Measurements from ENCODE around the gene SHF.

The SHF gene

GRCh38 chr15:45183511-45183910, 4.3 kb downstream of the SHF start:
- no peaks in the 10 kb centered on the region for H3K36me3 ChIP-seq (ENCODE audit: control insufficient read depth in 5 of 5, insufficient read depth in 5 of 5, low read length in 5 of 5)
- no peak overlapping the region for H3K27ac ChIP-seq (ENCODE audit: low read depth, low read length)
- peaks cover 0 to 3% (median 0%) of the 10 kb centered on the region in 5 donors for H3K27me3 ChIP-seq (ENCODE audit: control insufficient read depth in 5 of 5, insufficient read depth in 4 of 5, low read length in 5 of 5)
- H3K4me1 ChIP-seq (ENCODE audit: control insufficient read depth in 5 of 5, insufficient read depth in 5 of 5, low read length in 5 of 5): peaks cover 0 to 20% (median 15%) of the 10 kb centered on the region in 5 donors
- H3K4me3 ChIP-seq (ENCODE audit: low read depth in 1 of 5, low read length in 5 of 5): no peak overlapping the region
- no peak overlapping the region for H3K9ac ChIP-seq (ENCODE audit: low read length in 5 of 5)
- H3K9me3 ChIP-seq (ENCODE audit: control insufficient read depth in 5 of 5, low read length in 5 of 5): no peaks in the 10 kb centered on the region

GRCh38 chr15:45182996-45183395, 4.8 kb downstream of the SHF start:
- Histone ChIP-seq H3K4me3 (ENCODE audit: low read depth in 1 of 5, low read length in 5 of 5) (no peak overlapping the region), H3K9me3 (ENCODE audit: control insufficient read depth in 5 of 5, low read length in 5 of 5) (no peaks in the 10 kb centered on the region), H3K27me3 (ENCODE audit: control insufficient read depth in 5 of 5, insufficient read depth in 4 of 5, low read length in 5 of 5) (peaks cover 0 to under 1% (median 0%) of the 10 kb centered on the region in 5 donors), H3K36me3 (ENCODE audit: control insufficient read depth in 5 of 5, insufficient read depth in 5 of 5, low read length in 5 of 5) (no peaks in the 10 kb centered on the region), H3K4me1 (ENCODE audit: control insufficient read depth in 5 of 5, insufficient read depth in 5 of 5, low read length in 5 of 5) (peaks cover 0 to 15% (median 10%) of the 10 kb centered on the region in 5 donors), H3K27ac (ENCODE audit: low read depth, low read length) (no peak overlapping the region), H3K9ac (ENCODE audit: low read length in 5 of 5) (no peak overlapping the region)

- H3K9me3 ChIP-seq (ENCODE audit: control insufficient read depth in 5 of 5, low read length in 5 of 5): no peaks in the 10 kb centered on the region
- H3K9ac ChIP-seq (ENCODE audit: low read length in 5 of 5): no peak overlapping the region
- peaks cover 0 to 2% (median 0%) of the 10 kb centered on the region in 5 donors for H3K36me3 ChIP-seq (ENCODE audit: control insufficient read depth in 5 of 5, insufficient read depth in 5 of 5, low read length in 5 of 5)
- H3K27me3 ChIP-seq (ENCODE audit: control insufficient read depth in 5 of 5, insufficient read depth in 4 of 5, low read length in 5 of 5): no peaks in the 10 kb centered on the region
- H3K4me3 ChIP-seq (ENCODE audit: low read depth in 1 of 5, low read length in 5 of 5): no peak overlapping the region
- peaks cover 0 to 7% (median 3%) of the 10 kb centered on the region in 5 donors for H3K4me1 ChIP-seq (ENCODE audit: control insufficient read depth in 5 of 5, insufficient read depth in 5 of 5, low read length in 5 of 5)
- no peak overlapping the region for H3K27ac ChIP-seq (ENCODE audit: low read depth, low read length)
Observed at GRCh38 chr15:45181491-45182285, 6.1 kb downstream of the SHF start.

DNA sequence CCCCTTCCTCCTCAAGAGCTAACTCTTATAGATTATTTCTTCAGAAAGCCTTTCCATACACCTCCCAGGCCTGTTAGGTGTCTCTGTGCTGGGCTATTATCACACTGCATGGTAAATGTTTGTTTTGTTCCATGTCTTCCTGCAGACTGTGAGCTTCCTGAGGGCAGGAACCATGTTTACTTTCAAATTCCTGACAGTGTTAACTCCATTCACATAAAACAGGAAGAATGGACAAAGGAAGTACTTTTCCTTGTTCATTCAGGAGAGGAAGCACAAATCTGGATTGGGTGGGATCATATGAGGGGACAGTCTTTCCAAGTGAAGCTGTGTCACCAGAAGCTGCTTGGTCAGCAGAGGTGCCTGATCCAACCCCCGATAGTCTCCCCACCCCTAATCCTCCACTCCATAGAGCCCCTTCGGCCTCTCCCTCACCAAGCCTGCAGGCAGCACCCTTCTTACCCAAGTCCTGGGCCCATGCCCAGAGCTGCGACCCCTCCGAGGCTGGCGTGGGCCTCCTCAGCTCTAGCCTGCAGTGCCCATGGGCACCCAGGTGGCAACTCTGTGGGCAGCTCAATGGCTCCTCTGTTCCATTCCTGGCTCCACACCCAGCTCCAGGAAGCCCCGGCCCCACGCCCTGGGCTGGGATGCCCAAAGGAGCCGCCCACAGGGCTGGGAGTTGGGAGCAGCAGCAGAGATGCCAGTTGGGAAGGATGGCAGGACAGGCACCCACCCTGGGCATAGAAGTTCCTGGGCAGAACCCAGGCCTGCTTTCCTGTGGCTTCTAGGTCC, 6.9 kb downstream of the SHF start:
- H3K27ac ChIP-seq (ENCODE audit: low read depth, low read length): no peak overlapping the region
- peaks cover 0 to under 1% (median 0%) of the 10 kb centered on the region in 5 donors for H3K4me1 ChIP-seq (ENCODE audit: control insufficient read depth in 5 of 5, insufficient read depth in 5 of 5, low read length in 5 of 5)
- H3K36me3 ChIP-seq (ENCODE audit: control insufficient read depth in 5 of 5, insufficient read depth in 5 of 5, low read length in 5 of 5): peaks cover 0 to 3% (median 2%) of the 10 kb centered on the region in 5 donors
- H3K9ac ChIP-seq (ENCODE audit: low read length in 5 of 5): no peak overlapping the region
- no peak overlapping the region for H3K4me3 ChIP-seq (ENCODE audit: low read depth in 1 of 5, low read length in 5 of 5)
- H3K27me3 ChIP-seq (ENCODE audit: control insufficient read depth in 5 of 5, insufficient read depth in 4 of 5, low read length in 5 of 5): no peaks in the 10 kb centered on the region
- no peaks in the 10 kb centered on the region for H3K9me3 ChIP-seq (ENCODE audit: control insufficient read depth in 5 of 5, low read length in 5 of 5)

- H3K9me3 ChIP-seq (ENCODE audit: control insufficient read depth in 5 of 5, low read length in 5 of 5): no peaks in the 10 kb centered on the region
- no peak overlapping the region for H3K4me3 ChIP-seq (ENCODE audit: low read depth in 1 of 5, low read length in 5 of 5)
- no peaks in the 10 kb centered on the region for H3K27me3 ChIP-seq (ENCODE audit: control insufficient read depth in 5 of 5, insufficient read depth in 4 of 5, low read length in 5 of 5)
- no peaks in the 10 kb centered on the region for H3K4me1 ChIP-seq (ENCODE audit: control insufficient read depth in 5 of 5, insufficient read depth in 5 of 5, low read length in 5 of 5)
- H3K9ac ChIP-seq (ENCODE audit: low read length in 5 of 5): no peak overlapping the region
- H3K36me3 ChIP-seq (ENCODE audit: control insufficient read depth in 5 of 5, insufficient read depth in 5 of 5, low read length in 5 of 5): peaks cover 0 to 5% (median 2%) of the 10 kb centered on the region in 5 donors
- no peak overlapping the region for H3K27ac ChIP-seq (ENCODE audit: low read depth, low read length)
Observed at GRCh38 chr15:45180201-45180600, 7.6 kb downstream of the SHF start.

- Histone ChIP-seq H3K36me3 (ENCODE audit: control insufficient read depth in 5 of 5, insufficient read depth in 5 of 5, low read length in 5 of 5) (peaks cover 0 to 11% (median 2%) of the 10 kb centered on the region in 5 donors), H3K4me1 (ENCODE audit: control insufficient read depth in 5 of 5, insufficient read depth in 5 of 5, low read length in 5 of 5) (no peaks in the 10 kb centered on the region), H3K9ac (ENCODE audit: low read length in 5 of 5) (no peak overlapping the region), H3K4me3 (ENCODE audit: low read depth in 1 of 5, low read length in 5 of 5) (no peak overlapping the region), H3K9me3 (ENCODE audit: control insufficient read depth in 5 of 5, low read length in 5 of 5) (no peaks in the 10 kb centered on the region), H3K27me3 (ENCODE audit: control insufficient read depth in 5 of 5, insufficient read depth in 4 of 5, low read length in 5 of 5) (no peaks in the 10 kb centered on the region), H3K27ac (ENCODE audit: low read depth, low read length) (no peak overlapping the region)
Observed at GRCh38 chr15:45179221-45179985, 8.4 kb downstream of the SHF start.

- Histone ChIP-seq H3K4me3 (ENCODE audit: low read depth in 1 of 5, low read length in 5 of 5) (no peak overlapping the region), H3K36me3 (ENCODE audit: control insufficient read depth in 5 of 5, insufficient read depth in 5 of 5, low read length in 5 of 5) (peaks cover 0 to 16% (median 2%) of the 10 kb centered on the region in 5 donors), H3K4me1 (ENCODE audit: control insufficient read depth in 5 of 5, insufficient read depth in 5 of 5, low read length in 5 of 5) (no peaks in the 10 kb centered on the region), H3K9ac (ENCODE audit: low read length in 5 of 5) (no peak overlapping the region), H3K27ac (ENCODE audit: low read depth, low read length) (no peak overlapping the region), H3K9me3 (ENCODE audit: control insufficient read depth in 5 of 5, low read length in 5 of 5) (no peaks in the 10 kb centered on the region), H3K27me3 (ENCODE audit: control insufficient read depth in 5 of 5, insufficient read depth in 4 of 5, low read length in 5 of 5) (no peaks in the 10 kb centered on the region)
Observed at GRCh38 chr15:45177285-45177684, 10.5 kb downstream of the SHF start.

DNA sequence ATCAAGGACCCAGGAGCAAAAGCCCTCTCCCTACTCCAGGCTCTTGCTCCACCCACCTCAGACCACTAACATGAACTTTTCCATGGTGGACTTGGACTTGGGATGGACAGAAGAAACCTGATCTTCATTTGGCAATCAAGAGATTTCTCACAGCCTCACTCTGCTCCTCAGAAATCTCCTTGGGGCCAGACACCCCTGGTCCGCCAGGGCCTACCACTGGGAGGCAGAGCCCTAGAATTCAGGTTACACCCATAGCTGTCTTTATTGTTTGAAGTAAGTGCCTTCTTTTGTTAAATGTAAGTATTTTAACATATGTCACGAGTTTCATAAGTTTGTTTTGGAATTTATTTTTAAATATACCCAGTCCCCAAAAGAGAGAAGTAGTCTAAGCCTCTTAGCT, 13.2 kb downstream of the SHF start:
- Histone ChIP-seq H3K27me3 (ENCODE audit: control insufficient read depth in 5 of 5, insufficient read depth in 4 of 5, low read length in 5 of 5) (no peaks in the 10 kb centered on the region), H3K36me3 (ENCODE audit: control insufficient read depth in 5 of 5, insufficient read depth in 5 of 5, low read length in 5 of 5) (peaks cover 0 to 16% (median 2%) of the 10 kb centered on the region in 5 donors), H3K9me3 (ENCODE audit: control insufficient read depth in 5 of 5, low read length in 5 of 5) (no peaks in the 10 kb centered on the region), H3K27ac (ENCODE audit: low read depth, low read length) (no peak overlapping the region), H3K4me3 (ENCODE audit: low read depth in 1 of 5, low read length in 5 of 5) (no peak overlapping the region), H3K4me1 (ENCODE audit: control insufficient read depth in 5 of 5, insufficient read depth in 5 of 5, low read length in 5 of 5) (no peaks in the 10 kb centered on the region), H3K9ac (ENCODE audit: low read length in 5 of 5) (no peak overlapping the region)

DNA sequence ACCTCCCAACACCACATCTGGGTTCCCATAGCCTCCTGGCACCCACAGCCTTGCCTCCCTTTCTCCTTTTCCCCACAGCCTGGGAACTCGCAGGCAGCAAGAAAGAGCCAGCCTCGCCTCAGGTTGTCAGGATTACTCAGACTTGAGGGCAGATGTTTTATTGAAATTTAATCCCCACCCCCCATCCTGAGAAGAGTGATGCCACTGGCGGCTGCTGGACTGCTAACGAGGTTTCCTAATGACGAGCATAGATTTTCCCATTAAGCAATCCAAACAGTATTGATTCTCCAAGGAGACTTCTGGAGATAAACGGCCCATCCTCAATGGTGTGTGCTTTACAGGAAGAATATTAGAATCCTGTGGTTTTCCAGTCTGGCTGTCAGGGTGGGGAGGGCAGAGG, 13.7 kb downstream of the SHF start:
- Histone ChIP-seq H3K4me3 (ENCODE audit: low read depth in 1 of 5, low read length in 5 of 5) (no peak overlapping the region), H3K9me3 (ENCODE audit: control insufficient read depth in 5 of 5, low read length in 5 of 5) (no peaks in the 10 kb centered on the region), H3K36me3 (ENCODE audit: control insufficient read depth in 5 of 5, insufficient read depth in 5 of 5, low read length in 5 of 5) (peaks cover 0 to 16% (median 2%) of the 10 kb centered on the region in 5 donors)

More for the DNA sequence above, 13.7 kb downstream of the SHF start:
- Histone ChIP-seq H3K27me3 (ENCODE audit: control insufficient read depth in 5 of 5, insufficient read depth in 4 of 5, low read length in 5 of 5) (no peaks in the 10 kb centered on the region), H3K4me1 (ENCODE audit: control insufficient read depth in 5 of 5, insufficient read depth in 5 of 5, low read length in 5 of 5) (no peaks in the 10 kb centered on the region), H3K27ac (ENCODE audit: low read depth, low read length) (no peak overlapping the region), H3K9ac (ENCODE audit: low read length in 5 of 5) (no peak overlapping the region)
